Posterior cingulate gyrus (tissue), 11 donors: ENCODE measurements around the gene TMEM154.

ENCODE experiments used
- DNase-seq, 10 donors: peaks; one replicate each; pipeline versions ENCODE4 v3.0.0 to v3.0.0-alpha.2; 2020 to 2021; ENCODE audit warnings: mixed read lengths in 3 of 10
- intact Hi-C: fragments of 100-400 bp; cut with DNase I; formaldehyde crosslinking; loops from one replicate; pipeline ENCODE4 v1.15.1; 2023

TMEM154 gene, protein sequence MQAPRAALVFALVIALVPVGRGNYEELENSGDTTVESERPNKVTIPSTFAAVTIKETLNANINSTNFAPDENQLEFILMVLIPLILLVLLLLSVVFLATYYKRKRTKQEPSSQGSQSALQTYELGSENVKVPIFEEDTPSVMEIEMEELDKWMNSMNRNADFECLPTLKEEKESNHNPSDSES

DNA sequence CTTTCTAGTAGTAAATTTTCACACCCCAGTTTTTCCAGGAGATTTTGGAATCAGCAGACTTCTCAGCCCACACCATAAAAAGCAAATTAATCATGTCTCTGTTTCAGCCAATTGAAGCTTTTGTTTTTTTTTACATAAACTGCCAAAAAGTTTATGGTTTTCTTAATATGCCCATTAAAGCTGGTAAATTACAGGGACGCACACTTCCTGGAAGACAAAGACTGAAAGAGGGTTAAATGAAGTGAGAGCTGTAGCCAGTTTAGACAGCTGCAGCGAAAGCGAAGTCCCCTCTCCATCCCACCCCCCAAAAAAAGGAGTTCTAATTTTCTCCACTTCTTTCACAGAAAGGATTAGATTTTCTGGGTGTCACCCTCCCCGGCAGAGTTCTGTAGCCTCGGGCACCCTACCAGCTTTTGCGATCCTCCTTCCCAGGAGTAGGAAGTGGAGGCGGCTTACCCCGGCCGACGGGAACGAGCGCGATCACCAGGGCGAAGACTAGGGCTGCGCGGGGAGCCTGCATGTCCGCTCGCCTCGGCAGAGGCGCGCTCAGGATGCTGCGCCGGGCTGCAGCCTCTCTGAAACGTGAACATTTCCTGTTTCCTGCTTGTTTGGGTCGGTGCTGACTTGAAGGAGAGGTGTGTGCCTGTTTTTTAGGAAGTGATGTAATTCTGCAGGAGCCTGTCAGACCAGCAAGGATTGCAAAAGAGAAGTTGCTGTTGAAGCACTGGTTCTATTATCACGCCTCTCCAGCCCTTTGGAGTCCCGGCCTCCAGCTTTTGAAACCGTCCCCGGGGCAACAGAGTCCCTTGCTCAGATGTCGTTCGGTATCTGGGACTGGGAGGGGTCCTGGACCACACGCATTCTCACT lies at the start of gene TMEM154:
TSS of gene TMEM154 (minus strand) at position 584 of the 868 bp plus-strand sequence. CDS start at position 520, 64 bp downstream.
- peak; percentile 34 to 95 (median 57) for DNase-seq
- intact Hi-C loops, result no loop called here

DNA sequence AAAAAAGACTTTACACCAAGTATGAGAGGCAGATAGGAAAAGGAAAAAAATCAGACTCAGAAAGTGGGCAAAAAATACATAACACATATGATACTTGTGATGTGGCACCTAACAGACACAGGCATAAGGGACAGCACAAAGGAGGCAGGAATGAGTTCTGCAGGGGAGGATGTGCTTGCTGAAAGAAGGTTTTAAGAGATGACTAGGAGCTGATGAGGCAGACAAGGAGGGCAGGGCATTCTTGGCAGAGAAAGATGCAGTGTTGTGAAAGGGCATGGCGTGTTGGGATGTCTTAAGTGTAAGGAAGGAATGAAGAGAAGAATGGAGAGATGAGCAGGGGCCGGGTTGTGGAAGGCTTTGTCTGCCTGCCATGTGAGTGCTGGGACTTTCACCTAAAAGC lies 49.7 kb upstream of the TMEM154 start:
- intact Hi-C loops, result no loop called here
- no peak for DNase-seq

- no peak for DNase-seq
- intact Hi-C loops, result no loop called here
Observed at GRCh38 chr4:152728343-152728742, 48.5 kb upstream of the TMEM154 start.

DNA sequence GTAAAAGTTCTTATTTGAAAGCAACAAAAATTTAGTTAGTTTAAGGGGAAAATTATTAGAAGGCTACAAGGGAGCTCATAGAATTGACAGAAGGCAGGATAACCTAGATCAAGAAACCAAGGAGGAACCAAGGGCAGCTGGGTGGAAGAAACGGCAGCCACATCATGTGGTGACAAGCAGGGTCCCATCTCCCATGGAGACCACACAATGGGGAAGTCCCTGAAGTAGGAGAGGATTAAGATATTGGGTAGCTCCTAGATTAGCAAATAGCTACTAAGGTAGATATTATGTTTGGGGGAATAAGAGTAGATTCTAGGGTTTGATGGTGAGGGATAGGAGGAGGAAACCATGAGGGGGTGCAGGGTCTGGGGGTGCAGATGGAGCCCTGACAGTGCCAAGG lies 48.0 kb upstream of the TMEM154 start:
- no peak for DNase-seq
- intact Hi-C loops, result no loop called here

- intact Hi-C loops, result no loop called here
Observed at GRCh38 chr4:152724494-152724893, 44.7 kb upstream of the TMEM154 start.

GRCh38 chr4:152723236-152723635 lies 43.4 kb upstream of the TMEM154 start:
- intact Hi-C loops, result no loop called here
- DNase-seq, result no peak

More at GRCh38 chr4:152724494-152724893, 44.7 kb upstream of the TMEM154 start:
- DNase-seq, result no peak

- no peak for DNase-seq
- intact Hi-C loops, result no loop called here
Observed at GRCh38 chr4:152719801-152720556, 40.2 kb upstream of the TMEM154 start.

DNA sequence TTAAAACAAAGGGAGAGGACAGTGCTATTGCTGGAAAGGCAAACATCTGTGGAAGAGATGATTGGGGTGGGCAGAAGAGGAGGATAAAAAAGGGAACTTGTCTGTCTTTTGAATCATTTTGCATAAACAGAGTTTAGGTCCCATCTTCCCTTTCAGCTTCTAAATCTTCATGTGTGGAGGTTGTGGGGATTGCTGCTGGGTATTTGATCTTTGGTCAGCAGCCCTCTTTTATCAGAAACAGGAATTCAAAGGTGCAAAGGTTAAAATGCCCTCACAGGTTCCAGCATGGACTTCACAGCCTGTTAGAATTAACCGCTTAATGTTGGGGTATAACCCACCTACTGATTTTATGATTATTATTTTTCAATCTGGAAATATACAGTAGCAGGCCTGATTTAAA lies 39.5 kb upstream of the TMEM154 start:
- intact Hi-C loops, result no loop called here
- DNase-seq, result no peak

- no peak for DNase-seq
- intact Hi-C loops, result no loop called here
Observed at GRCh38 chr4:152715076-152715475, 35.3 kb upstream of the TMEM154 start.

GRCh38 chr4:152713951-152714705 lies 34.3 kb upstream of the TMEM154 start:
- intact Hi-C loops, result no loop called here

GRCh38 chr4:152709675-152710438 lies 30.1 kb upstream of the TMEM154 start:
- intact Hi-C loops, result no loop called here
- no peak for DNase-seq

More at GRCh38 chr4:152713951-152714705, 34.3 kb upstream of the TMEM154 start:
- DNase-seq, result no peak

DNA sequence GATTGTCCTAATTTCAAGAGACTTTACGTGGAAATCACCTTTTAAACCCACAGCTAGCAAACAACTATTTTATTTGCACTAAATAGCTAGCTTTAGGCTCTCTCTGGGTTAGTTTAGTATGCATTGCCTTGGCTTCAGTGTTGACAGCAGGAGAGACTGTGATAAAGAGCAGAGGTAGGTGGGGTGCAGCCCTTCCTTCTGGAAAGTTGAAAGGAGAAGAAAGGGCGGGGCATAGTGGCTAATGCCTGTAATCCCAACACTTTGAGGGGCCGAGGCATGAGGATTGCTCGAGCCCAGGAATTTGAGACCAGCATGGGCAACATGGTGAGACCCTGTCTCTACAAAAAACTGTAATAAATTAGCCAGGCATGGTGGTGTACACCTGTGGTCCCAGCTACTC lies 29.0 kb upstream of the TMEM154 start:
- intact Hi-C loops, result no loop called here
- DNase-seq, result no peak

DNA sequence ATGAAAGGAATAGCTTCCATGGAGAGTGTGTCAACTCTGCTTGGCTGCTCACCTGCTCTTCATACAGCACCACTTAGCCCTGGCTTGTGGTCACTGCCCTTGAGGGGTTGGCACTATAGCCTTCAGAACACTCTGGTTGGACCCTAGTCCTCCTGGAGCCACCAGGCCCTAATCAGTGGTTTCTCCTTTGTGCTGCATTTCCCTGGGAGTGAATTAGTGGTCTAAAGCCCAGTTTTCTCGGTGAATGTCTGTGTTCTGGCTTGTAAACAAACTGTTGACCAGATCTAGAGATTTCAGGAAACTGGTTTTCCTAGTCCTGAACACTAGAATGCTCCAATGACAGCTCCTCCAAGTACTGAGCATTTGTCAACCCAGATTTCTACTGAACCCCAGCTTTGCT lies 28.6 kb upstream of the TMEM154 start:
- intact Hi-C loops, result no loop called here

GRCh38 chr4:152707632-152708031 lies 27.8 kb upstream of the TMEM154 start:
- DNase-seq, result no peak

More for the DNA sequence above, 28.6 kb upstream of the TMEM154 start:
- no peak for DNase-seq

DNA sequence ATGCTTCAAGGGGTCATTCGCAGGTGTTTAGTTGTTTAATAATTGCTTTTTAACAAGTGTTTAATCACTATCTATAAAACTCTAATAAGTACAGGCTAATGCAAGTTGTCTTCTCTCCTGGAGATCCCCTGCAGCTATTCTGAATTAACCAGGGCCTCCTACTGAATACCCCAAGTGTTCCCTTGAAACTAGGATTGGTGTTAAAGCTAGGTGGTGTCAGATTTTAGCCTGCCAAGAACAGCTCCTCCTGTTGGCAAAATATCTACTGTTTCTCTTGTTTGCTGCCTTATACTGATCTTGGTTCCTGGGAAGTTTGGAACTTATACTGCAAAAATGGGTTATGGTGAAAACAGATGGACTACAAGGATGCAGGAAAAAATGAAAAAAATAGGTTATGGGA lies 26.1 kb upstream of the TMEM154 start:
- intact Hi-C loops, result no loop called here
- DNase-seq, result no peak

More at GRCh38 chr4:152707632-152708031, 27.8 kb upstream of the TMEM154 start:
- intact Hi-C loops, result no loop called here

DNA sequence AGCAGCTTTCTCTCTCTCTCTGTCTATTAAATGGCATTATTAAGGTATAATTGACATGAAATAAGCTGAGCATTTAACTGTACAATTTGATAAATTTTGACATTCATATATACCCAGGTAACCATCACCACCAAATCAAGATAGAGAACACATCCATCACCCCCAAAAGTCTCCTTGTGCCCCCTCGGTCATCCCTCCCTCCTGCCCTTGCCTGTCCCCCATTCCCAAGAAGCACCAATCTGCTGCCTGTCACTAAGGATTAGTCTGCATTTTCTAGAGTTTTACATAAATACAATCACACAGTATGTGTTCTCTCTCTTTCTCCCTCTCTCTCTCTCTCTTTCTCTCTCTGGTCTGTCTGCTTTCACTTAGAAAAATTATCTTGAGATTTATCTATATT lies 25.0 kb upstream of the TMEM154 start:
- DNase-seq, result no peak
- intact Hi-C loops, result no loop called here

GRCh38 chr4:152700151-152700550 lies 20.4 kb upstream of the TMEM154 start:
- intact Hi-C loops, result no loop called here
- no peak for DNase-seq

DNA sequence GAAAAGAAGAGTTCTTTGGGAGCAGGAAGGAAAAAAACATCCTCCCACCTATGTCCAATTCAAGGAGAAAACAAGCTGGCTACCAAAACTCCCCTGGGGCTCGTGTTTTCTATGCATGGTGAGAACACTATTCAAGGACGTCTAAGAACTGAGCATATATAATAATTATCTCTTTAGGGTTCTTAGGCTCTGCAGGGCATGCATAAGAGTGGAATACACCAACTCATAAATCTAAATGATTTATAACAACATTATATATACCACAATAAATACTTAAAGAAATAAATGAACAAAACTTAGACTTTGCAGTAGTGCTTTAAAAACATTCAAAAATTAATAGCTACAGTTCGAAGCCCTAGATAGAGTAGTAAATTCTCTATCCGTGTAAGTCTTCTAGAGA lies 19.5 kb upstream of the TMEM154 start:
- intact Hi-C loops, result no loop called here
- no peak for DNase-seq

GRCh38 chr4:152698089-152698499 lies 18.3 kb upstream of the TMEM154 start:
- intact Hi-C loops, result no loop called here

More at GRCh38 chr4:152698089-152698499, 18.3 kb upstream of the TMEM154 start:
- DNase-seq, result no peak
